H4 (cell line): ENCODE data around the gene TRIM65. TPM values are rescaled to one million over a fixed set of nuclear protein-coding genes. Genes with fewer than 3 reads are reported as not detected.
"Not testable (repeated sequence)": the region's sequence is repeated elsewhere in the genome, so short reads cannot be mapped to it uniquely, and the experiment has no call there.

Experiments
- DNase-seq: peaks from one replicate; pipeline ENCODE4 v3.0.0-alpha.2; 2015; ENCODE audit warnings: low spot score
- total RNA-seq: library from RNA; depleted of rRNA; stranded (reverse); fragments of >200 nt; shearing (Covaris generic); gene quantifications from 2 replicates; pipeline ENCODE4 v1.2.3, GENCODE V29; 2014

The TRIM65 gene
- total RNA-seq, 1 experiment from 2014 or later: 10.5 TPM

GRCh38 chr17:75876190-75876937 is 20.4 kb downstream of the TRIM65 start:
- no peak for DNase-seq

GRCh38 chr17:75875940-75876189 is 20.9 kb downstream of the TRIM65 start:
- peak; percentile 88 for DNase-seq

GRCh38 chr17:75875182-75875939 is 21.4 kb downstream of the TRIM65 start:
- DNase-seq: no peak

- no peak for DNase-seq
Measured at GRCh38 chr17:75874323-75875181, 22.2 kb downstream of the TRIM65 start.

GRCh38 chr17:75873587-75874322 is 23.0 kb downstream of the TRIM65 start:
- no peak for DNase-seq

- DNase-seq: peak; percentile 81
Measured at GRCh38 chr17:75872434-75873351, 24.1 kb downstream of the TRIM65 start.

- DNase-seq: not testable (repeated sequence)
Measured at GRCh38 chr17:75870228-75870627, 26.5 kb downstream of the TRIM65 start.

GRCh38 chr17:75869282-75870141 is 27.2 kb downstream of the TRIM65 start:
- peak; percentile 85 for DNase-seq

- not testable (repeated sequence) for DNase-seq
Measured at GRCh38 chr17:75868730-75869281, 27.9 kb downstream of the TRIM65 start.

- DNase-seq: not testable (repeated sequence)
Measured at GRCh38 chr17:75865404-75866188, 31.2 kb downstream of the TRIM65 start.

GRCh38 chr17:75864887-75865286 is 31.9 kb downstream of the TRIM65 start:
- not testable (repeated sequence) for DNase-seq

GRCh38 chr17:75864448-75864871 is 32.3 kb downstream of the TRIM65 start:
- peak; percentile 95 for DNase-seq

- no peak for DNase-seq
Measured at GRCh38 chr17:75861927-75862317, 34.8 kb downstream of the TRIM65 start.

GRCh38 chr17:75859358-75859757 is 37.4 kb downstream of the TRIM65 start:
- DNase-seq: not testable (repeated sequence)

- no peak for DNase-seq
Measured at GRCh38 chr17:75856062-75856756, 40.5 kb downstream of the TRIM65 start.

GRCh38 chr17:75855310-75856061 is 41.3 kb downstream of the TRIM65 start, which contains the start of gene WBP2:
Gene WBP2 (minus strand): TSS chr17:75855335. CDS start chr17:75855297, 38 bp downstream.
- DNase-seq: peak; percentile 100

- DNase-seq: no peak
Measured at GRCh38 chr17:75854881-75855309, 41.9 kb downstream of the TRIM65 start.
